GM12878 (cell line): ENCODE data around the gene SLC43A3.

Experiments used
- CEBPB ChIP-seq, 2 experiments: fragments of 150-350 bp in 1 of 2; IDR thresholded peaks; 2 replicates each; pipeline ENCODE4 v1.6.1; 2012 to 2014; ENCODE audit warnings: low read depth in 2 of 2, low read length in 2 of 2, borderline replicate concordance in 1 of 2, inconsistent platforms in 1 of 2
- CHD1 ChIP-seq: IDR thresholded peaks from 2 replicates; pipeline ENCODE4 v1.6.1; 2012; ENCODE audit warnings: low read depth, low read length, improper control_type of control experiment
- CHD2 ChIP-seq: IDR thresholded peaks from 2 replicates; pipeline ENCODE4 v1.6.1; 2011; ENCODE audit warnings: low read depth, low read length, improper control_type of control experiment, borderline replicate concordance
- CREB1 ChIP-seq: IDR thresholded peaks from 2 replicates; pipeline ENCODE4 v1.6.1; 2012; ENCODE audit warnings: low read depth, mild to moderate bottlenecking, inconsistent platforms
- CREM ChIP-seq: IDR thresholded peaks from 2 replicates; pipeline ENCODE4 v1.6.1; 2014; ENCODE audit warnings: antibody characterized with exemption, low read depth
- EP300 ChIP-seq, 2 experiments: fragments of 150-350 bp in 1 of 2; IDR thresholded peaks; 2 replicates each; pipeline ENCODE4 v1.6.1; 2011 to 2012; ENCODE audit warnings: low read depth in 2 of 2, low read length in 2 of 2, borderline replicate concordance in 1 of 2, improper control_type of control experiment in 1 of 2, inconsistent platforms in 1 of 2; ENCODE audit not compliant: control insufficient read depth in 1 of 2
- JUND ChIP-seq: IDR thresholded peaks from 2 replicates; pipeline ENCODE4 v1.6.1; 2012; ENCODE audit warnings: low read depth, mild to moderate bottlenecking, low read length, improper control_type of control experiment, moderate library complexity
- KDM1A ChIP-seq: fragments of 200-600 bp; sonication (generic); IDR thresholded peaks from 2 replicates; pipeline ENCODE4 v1.6.1; 2016; ENCODE audit warnings: borderline replicate concordance
- MYC ChIP-seq: IDR thresholded peaks from 2 replicates; pipeline ENCODE4 v1.6.1; 2011; ENCODE audit warnings: mild to moderate bottlenecking, low read length, moderate library complexity, inconsistent platforms; ENCODE audit not compliant: insufficient read depth, insufficient replicate concordance, insufficient read length, severe bottlenecking
- SUZ12 ChIP-seq: fragments of 200-600 bp; sonication (generic); IDR thresholded peaks from one replicate; pipeline ENCODE4 v1.6.1; 2018; ENCODE audit warnings: antibody characterized with exemption, mild to moderate bottlenecking; ENCODE audit not compliant: unreplicated experiment
- TF ChIP-seq, protein P1 (sequence below): fragments of 450-650 bp; IDR thresholded peaks from 2 replicates; pipeline ENCODE4 v1.6.1; 2017; ENCODE audit warnings: antibody characterized with exemption, mild to moderate bottlenecking, moderate library complexity
- TF ChIP-seq, protein P2 (sequence below), 3 experiments: IDR thresholded peaks in 2 of 3; conservative IDR thresholded peaks in 1 of 3; 2 replicates each; pipeline ENCODE4 v1.5.1; 2011; ENCODE audit warnings: low read depth in 3 of 3, low read length in 3 of 3, mild to moderate bottlenecking in 3 of 3, control low read depth in 2 of 3, moderate library complexity in 2 of 3, inconsistent platforms in 1 of 3, mixed read lengths in 1 of 3; ENCODE audit not compliant: control insufficient read depth in 2 of 3, insufficient read depth in 1 of 3; ENCODE audit errors: extremely low read depth in 1 of 3

DNA sequence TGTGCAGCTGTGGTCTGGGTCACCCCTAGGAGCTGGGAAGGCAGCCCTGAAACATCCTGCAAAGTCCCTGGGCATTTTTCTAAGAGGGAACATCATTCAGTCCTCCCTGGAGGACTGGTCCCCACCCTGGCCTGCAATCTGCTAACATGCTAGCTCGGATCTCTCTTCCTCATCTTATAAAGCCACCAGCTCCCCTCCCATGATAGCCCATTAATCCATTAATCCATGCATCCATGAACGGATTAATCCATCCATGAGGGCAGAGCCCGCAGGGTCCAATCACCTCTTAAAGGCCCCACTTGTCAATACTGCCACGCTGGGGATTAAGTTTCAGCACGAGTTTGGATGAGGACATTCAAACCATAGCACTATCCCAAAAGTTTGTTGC, 58.1 kb downstream of the SLC43A3 start:
- TF ChIP-seq, protein P1, sequence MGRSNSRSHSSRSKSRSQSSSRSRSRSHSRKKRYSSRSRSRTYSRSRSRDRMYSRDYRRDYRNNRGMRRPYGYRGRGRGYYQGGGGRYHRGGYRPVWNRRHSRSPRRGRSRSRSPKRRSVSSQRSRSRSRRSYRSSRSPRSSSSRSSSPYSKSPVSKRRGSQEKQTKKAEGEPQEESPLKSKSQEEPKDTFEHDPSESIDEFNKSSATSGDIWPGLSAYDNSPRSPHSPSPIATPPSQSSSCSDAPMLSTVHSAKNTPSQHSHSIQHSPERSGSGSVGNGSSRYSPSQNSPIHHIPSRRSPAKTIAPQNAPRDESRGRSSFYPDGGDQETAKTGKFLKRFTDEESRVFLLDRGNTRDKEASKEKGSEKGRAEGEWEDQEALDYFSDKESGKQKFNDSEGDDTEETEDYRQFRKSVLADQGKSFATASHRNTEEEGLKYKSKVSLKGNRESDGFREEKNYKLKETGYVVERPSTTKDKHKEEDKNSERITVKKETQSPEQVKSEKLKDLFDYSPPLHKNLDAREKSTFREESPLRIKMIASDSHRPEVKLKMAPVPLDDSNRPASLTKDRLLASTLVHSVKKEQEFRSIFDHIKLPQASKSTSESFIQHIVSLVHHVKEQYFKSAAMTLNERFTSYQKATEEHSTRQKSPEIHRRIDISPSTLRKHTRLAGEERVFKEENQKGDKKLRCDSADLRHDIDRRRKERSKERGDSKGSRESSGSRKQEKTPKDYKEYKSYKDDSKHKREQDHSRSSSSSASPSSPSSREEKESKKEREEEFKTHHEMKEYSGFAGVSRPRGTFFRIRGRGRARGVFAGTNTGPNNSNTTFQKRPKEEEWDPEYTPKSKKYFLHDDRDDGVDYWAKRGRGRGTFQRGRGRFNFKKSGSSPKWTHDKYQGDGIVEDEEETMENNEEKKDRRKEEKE, result no peak
- TF ChIP-seq, protein P2, sequence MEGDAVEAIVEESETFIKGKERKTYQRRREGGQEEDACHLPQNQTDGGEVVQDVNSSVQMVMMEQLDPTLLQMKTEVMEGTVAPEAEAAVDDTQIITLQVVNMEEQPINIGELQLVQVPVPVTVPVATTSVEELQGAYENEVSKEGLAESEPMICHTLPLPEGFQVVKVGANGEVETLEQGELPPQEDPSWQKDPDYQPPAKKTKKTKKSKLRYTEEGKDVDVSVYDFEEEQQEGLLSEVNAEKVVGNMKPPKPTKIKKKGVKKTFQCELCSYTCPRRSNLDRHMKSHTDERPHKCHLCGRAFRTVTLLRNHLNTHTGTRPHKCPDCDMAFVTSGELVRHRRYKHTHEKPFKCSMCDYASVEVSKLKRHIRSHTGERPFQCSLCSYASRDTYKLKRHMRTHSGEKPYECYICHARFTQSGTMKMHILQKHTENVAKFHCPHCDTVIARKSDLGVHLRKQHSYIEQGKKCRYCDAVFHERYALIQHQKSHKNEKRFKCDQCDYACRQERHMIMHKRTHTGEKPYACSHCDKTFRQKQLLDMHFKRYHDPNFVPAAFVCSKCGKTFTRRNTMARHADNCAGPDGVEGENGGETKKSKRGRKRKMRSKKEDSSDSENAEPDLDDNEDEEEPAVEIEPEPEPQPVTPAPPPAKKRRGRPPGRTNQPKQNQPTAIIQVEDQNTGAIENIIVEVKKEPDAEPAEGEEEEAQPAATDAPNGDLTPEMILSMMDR (IDR thresholded peaks at IDR 0.05 in 2 of 3, conservative IDR thresholded peaks at IDR 0.05 in 1 of 3; ENCODE audit: control insufficient read depth in 2 of 3, extremely low read depth in 1 of 3, insufficient read depth in 1 of 3, low read depth in 3 of 3, low read length in 3 of 3), result no peak
- no peak for TF ChIP-seq SUZ12
- no peak for TF ChIP-seq CHD2
- no peak for TF ChIP-seq EP300 (IDR thresholded peaks at IDR 0.05; ENCODE audit: borderline replicate concordance in 1 of 2, control insufficient read depth in 1 of 2, low read depth in 2 of 2, low read length in 2 of 2)
- no peak for TF ChIP-seq JUND
- no peak for TF ChIP-seq CREM
- no peak for TF ChIP-seq CREB1
- TF ChIP-seq KDM1A, result no peak
- TF ChIP-seq CEBPB (IDR thresholded peaks at IDR 0.05; ENCODE audit: borderline replicate concordance in 1 of 2, low read depth in 2 of 2, low read length in 2 of 2), result no peak
- TF ChIP-seq CHD1, result no peak
- TF ChIP-seq MYC, result no peak
